Measurements from ENCODE around the gene KCNE4.

DNA sequence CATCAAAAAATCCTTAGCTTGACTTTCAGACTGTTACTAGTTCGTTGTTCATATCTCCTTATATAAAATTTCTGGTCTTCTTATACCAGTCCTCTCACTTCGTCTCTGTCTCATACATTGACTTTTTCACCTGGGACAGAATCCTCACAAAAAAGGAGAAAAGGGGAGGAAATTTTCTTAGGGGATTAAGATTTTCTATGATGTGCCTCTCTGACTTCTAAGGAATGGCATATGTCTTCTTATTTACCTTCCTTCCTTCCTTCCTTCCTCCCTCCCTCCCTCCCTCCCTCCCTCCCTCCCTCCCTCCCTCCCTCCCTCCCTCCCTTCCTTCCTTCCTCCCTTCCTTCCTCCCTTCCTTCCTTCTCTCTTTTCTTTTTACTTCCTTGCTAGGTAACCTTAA, 27.9 kb downstream of the KCNE4 start:
- TF ChIP-seq, protein P1, sequence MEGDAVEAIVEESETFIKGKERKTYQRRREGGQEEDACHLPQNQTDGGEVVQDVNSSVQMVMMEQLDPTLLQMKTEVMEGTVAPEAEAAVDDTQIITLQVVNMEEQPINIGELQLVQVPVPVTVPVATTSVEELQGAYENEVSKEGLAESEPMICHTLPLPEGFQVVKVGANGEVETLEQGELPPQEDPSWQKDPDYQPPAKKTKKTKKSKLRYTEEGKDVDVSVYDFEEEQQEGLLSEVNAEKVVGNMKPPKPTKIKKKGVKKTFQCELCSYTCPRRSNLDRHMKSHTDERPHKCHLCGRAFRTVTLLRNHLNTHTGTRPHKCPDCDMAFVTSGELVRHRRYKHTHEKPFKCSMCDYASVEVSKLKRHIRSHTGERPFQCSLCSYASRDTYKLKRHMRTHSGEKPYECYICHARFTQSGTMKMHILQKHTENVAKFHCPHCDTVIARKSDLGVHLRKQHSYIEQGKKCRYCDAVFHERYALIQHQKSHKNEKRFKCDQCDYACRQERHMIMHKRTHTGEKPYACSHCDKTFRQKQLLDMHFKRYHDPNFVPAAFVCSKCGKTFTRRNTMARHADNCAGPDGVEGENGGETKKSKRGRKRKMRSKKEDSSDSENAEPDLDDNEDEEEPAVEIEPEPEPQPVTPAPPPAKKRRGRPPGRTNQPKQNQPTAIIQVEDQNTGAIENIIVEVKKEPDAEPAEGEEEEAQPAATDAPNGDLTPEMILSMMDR (IDR thresholded peaks at IDR 0.05 in 4 of 5, conservative IDR thresholded peaks at IDR 0.05 in 1 of 5) = no peak
- TF ChIP-seq POLR2A (IDR thresholded peaks at IDR 0.05) = no peak
